Stimulated activated CD4-positive, alpha-beta T cell treated with anti-CD3 and anti-CD28 coated beads, Interleukin-15, amount 100 ng/mL, for 1 hour (primary cell): ENCODE data around the gene MYH15.

Experiments
- DNase-seq, 2 donors: peaks; one replicate each; pipeline ENCODE4 v3.0.0-alpha.2; 2020; ENCODE audit warnings: low read depth in 1 of 2, low spot score in 1 of 2

The MYH15 gene

DNA sequence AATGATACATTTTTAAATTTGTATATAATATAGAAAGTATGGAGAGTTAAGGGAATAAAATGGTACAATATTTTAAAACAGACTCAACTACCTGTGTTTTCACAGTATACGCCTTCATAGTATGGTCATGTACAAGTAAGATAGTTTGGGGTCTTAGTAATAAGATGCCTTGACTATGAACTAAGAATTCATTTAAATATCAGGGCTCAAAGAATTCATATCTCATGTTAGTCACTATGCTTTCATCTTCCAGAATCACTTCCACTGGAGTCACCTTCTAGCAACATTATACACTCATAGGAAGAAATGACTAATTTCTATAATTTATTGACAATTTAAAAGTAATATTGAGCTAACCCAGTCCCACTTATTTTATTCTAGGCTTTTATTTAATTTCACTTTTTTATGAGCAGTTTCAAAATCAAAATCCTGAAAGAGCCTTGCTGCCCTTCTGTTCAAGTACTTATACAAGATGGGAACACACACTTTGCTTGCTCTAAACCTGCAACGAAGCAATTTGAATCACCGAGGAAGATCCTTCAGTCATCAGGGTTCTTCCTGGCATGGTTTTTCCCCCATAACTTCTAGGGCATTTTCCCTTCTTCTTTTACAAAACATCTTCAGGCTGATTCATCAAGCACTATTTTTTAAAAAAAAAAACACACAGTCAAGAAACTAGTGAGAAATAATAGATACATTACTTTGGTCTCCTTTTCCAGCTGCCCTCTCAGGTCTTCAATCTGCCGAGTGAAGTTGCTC is 94.1 kb downstream of the MYH15 start:
- DNase-seq = no peak

DNA sequence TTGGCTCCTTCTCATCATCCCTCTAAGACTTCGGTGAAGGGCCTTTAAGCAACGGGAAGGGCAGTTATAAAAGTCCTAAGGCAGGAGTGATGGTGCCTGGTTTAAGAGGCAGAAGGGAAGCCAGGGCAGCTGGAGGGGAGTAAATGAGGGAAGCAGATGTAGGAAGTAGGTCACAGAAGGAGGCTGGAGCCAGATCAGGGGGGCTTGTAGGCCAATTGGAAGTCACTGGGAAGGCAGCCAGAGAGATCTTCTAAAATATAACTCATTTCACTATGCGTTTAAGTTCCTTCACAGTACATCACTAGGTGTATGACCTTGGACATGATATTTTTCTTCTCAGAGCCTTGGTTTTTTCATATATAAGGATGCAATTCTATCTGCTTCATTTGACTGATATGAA is 94.7 kb downstream of the MYH15 start:
- no peak for DNase-seq

DNA sequence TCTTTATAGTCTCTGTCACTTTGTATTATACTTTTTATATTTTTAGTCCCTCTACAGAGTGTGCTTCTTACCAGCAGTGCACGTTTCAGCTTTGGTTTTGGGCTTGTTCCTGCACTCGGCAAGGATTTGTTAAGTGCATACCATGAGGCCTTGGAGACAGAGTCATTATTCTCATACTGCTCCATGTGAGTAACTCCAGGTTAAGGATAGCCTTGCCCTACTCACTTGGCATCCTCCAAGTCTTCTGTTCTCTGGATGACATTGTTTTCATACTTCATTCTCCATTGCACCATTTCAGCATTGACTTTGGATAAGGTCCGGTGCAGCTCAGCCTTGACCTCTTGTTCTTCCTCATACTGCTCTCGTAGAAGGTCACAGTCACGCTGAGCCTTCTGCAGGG is 96.4 kb downstream of the MYH15 start:
- DNase-seq = no peak

DNA sequence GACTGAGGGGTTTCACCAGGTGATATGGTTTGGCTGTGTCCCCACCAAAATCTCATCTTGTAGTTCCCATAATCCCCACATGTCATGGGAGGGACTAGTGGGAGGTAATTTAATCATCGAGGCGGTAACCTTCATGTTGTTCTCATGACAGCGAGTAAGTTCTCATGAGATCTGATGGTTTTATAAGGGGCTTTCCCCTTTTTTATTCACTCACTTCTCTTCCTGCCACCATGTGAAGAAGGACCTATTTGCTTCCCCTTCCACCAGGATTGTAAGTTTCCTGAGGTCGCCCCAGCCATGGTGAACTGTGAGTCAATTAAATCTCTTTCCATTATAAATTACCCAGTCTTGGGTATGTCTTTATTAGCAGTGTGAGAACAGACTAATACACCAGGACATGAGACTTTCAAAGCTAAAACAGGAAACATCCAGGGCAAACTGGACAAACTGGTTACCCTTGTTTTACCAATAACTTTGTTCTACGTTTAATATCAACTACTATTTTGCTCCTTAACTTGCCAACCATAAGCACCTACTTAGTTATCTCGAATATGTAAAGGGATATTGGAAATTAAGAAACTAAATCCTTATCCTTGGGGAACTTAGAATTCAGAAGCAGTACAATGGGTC is 98.2 kb downstream of the MYH15 start:
- no peak for DNase-seq

DNA sequence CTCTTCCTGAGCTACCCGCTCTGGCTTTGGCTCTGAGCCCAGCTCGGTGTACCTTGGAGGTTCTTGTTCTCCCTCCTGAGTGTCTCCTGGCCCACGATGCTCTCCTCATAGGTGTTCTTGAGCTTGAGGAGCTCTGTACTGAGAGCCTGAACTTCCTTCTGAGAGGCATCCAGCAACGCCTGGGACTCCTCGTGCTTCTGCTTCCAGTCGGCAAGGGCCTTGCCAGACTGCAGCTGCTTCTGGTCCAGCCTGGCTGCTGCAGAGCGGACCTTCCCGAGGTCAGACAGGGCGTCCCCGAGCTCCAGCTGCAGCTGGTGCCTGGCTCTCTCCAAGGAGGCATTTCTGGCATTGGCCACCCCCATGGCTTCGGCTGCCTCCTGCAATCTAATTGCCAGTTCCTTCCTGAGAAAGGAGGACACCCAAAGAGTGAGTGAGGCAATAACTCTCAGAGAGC is 99.8 kb downstream of the MYH15 start:
- DNase-seq = no peak

DNA sequence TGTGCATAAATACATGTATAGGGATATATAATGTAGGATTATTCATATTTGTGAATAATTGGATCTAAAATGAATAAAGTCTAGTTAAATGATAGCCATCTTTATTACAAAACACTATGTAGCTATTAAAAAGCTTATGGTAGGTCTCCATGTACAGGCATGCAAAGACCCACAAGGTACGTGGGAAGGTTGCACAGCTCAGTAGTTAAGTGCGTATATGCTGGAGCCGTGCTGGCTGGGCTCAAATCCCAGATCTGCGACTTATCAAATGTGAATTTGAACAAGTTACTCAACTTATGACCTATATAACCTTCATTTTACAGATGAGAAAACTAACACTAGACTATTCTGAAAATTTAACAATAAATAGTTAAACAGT is 100.6 kb downstream of the MYH15 start:
- DNase-seq = no peak

DNA sequence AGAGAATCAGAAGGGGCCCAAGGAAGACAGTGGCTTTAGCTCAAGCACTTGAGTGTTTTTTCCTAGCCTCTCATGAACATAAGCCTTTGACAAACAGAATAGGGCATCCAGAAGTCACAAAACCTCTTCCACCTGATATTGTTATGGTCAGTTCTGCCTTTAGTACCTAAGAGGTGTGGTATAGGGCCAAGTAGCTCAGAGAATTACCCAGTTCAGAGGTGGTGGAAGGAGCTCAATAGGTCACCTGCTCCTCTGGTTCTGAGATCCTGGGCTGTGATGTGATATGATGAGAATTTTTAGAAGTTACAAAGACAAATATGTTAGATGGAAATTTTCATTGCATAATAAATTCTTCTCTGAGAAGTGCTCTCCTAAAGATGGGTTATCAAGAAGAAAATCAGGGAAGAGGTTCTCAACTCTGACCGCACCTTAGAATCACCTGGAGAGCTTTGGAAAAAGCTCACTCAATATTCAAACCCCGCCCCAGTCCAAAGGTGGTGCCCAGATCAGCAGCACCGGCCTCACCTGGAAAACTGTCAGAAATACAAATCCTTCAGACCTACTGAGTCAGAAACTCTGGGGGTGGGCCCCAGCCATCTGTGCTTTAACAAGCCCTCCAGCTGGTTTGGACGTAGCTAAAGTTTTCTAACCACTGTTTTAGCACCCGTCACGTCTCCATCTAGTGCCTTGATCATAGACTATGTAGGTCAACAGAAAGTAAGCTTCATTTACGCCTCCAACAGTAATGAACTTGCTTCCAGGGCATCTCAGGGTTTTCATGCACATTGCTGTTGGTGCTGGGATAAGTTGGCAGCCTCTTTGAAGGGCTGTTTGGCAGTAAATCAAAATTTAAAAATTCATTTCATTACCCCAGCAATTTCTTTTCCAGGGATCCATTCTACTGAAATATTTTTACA is 101.3 kb downstream of the MYH15 start:
- DNase-seq = no peak

DNA sequence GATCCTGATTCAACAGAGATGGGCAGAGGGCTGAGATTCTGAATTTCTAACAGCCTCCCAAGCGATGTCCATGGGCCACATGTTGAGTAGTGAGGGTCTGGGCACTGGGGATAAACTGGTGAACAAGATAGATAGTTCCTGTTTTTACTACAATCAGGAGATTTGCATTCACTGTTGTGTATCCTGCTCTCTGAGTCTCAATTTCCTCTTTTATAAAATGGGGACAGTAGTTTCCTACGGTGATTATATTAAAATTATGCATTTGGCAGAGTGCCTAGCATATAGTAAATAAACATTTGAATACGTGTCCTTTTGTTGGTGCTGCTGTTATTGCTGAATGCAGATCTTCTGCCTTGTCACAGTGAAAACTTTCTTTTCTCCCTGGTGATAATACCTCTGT is 102.5 kb downstream of the MYH15 start:
- DNase-seq = no peak

DNA sequence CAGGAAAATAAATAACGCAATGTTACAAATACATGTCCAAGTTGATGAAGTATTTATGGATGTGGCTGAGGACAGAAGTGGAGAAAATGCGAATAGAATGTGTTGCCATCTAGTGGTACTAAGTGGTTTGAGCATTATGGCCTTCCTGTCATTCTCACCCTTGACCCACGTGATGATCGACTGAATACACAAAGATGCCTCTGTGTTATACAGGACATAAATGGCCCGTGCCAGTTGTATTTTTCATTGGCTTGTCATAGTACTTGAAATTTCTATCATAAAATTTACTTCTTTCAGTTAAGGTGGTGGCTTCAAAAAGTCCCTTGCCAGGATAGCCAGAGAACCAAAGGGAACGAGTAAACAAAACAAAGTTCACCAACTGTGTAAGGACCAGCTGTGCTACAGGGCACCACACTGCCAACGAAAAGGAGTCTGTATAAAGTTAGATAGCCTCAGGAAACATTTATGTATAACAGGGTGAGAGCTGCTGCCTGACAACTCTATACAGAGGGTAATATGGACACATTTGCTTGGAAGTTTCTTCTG is 103.7 kb downstream of the MYH15 start:
- DNase-seq = no peak

DNA sequence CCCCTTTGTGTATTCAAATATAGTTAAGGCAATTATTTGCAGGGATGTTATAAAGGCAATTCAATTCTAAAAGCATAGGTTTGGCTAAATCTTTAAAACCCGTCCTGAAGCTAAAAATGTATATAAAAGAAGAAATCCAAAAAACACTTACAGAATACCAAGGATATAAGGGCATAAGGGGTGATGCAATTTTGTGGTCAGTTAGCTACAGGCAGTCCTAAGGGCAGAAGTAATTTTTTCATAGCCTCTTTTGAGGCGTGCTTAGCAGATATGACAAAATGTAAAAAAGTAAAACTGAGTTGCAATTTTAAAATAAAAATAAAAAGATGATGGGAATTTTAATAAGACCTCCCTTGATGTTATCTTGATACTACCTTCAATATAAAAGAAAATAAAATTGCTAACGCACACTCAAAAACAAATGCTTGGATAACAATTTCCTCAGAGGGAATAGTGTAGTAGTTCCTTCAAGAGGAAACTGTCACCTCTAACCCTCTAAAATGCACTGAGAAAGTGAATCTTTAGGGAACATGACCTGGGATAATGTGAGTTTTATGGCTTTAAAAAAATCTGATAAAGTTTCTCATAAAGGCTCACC is 104.2 kb downstream of the MYH15 start:
- no peak for DNase-seq

DNA sequence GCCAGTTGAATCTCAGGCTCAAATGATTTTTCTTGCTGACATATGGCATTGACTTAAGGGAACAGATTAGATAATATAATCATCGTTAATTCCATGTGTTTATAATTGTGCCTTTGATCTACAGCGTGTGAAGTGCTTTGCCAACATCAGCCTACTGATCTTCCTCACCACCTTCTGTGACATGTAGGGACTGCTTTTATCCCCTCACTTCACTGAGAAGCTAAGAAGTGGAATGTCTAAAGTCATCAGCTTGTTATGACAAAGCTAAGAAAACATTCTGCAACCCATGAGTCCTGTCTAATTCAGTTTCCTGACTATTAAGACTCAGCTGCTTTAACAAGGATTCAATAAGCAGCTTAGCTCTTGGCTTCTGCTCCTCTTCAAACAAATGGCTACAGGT is 106.0 kb downstream of the MYH15 start:
- DNase-seq = no peak

DNA sequence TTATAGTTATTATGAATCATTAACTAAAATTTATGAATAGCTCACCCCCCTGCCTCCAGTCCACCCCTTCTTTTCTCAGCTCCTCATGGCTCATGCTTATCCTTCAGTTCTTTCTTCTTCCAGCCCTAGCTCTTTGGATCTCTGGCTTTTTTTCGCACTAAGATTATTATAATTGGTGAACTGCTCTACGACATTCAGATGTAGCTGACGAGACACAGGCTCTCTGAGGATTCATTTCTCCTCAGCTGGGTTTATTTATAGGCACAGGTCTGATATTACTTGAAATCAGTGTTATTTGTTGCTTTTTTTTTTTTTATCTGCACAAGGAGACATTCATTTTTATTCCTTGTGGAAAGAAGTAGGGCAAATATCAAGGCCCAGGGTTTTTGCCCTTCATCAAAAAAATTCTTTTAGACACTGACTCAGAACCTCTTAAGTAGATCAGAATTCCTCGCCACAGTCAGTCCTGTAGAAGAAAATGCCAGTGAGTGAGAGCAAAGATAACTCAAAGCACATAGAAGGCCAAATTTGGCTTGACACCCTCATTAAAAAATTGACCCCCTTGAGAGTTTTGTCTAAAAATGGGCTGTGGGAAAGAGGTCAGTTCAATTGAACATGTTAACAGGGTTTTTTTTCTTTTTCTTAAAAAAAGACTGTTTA is 106.6 kb downstream of the MYH15 start:
- no peak for DNase-seq

DNA sequence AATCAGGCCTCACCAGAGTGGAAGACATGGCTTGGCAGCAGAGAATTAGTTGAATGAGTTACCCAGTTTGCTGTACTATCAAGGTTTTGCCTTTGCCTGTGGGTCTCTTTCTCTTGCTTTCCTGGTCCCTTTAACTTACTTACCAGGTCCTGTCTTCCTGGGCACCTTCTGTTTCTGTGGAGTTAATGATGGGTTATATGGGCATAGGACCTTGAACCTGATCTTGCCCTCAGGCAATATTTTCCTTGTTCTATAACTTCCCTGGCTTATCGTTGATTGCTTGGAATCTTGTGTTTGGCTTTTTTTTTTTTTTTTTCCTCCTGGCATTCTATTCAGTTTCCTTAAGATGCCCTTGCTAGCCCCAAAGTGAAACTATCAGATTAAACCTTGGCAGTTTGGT is 107.2 kb downstream of the MYH15 start:
- DNase-seq = no peak

DNA sequence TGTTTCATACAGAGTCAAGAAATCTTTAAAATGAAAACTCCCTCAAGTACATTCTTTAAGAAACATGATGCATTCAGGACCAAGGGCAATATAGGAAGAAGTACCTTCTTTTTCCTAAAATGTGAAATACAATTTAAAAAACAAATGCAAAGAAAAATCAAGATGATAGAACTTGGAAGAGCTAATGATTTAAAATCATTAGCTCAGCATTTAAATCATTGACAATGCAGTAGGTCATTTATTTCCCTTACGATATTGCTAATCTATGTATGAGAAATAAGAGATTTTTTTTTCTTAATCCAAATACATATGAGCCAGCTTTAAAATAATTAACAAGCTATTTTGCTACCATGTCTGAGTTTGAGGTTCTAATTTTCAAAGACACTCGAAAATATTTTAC is 108.6 kb downstream of the MYH15 start:
- no peak for DNase-seq

DNA sequence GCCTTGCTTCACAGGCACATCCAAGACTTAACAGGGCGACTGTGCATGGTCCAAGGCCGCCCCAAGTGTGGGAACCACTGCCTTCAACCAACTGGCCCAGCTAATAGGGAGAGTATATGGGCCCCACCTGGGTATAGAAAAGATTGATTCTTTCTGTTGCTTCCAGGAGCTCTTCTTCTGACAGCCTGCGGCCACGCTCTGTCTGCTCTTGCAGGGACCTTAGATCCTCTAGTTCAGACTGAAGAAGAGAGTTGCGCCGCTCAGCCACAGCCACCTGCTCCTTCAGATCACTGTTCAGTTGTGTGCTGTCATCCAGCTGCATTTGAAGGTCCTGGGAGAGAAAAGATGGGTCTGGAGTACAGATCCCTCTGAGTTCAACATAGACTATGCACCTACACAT is 111.9 kb downstream of the MYH15 start:
- DNase-seq = no peak

DNA sequence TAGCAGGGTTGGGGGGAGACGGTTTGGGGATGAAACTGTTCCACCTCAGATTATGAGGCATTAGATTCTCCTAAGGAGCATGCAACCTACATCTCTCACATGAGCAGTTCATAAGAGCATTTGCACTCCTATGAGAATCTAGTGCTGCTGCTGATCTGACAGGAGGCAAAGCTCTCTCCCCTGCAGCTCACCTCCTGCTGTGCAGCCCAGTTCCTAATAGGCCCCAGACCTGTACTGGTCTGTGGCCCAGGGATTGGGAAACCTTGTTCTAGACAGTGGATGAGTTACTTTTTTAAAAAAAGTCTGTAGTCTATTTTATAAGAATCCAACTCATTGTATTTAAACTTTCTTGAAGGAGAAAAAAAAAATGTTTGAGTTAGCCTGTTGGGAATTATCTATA is 114.1 kb downstream of the MYH15 start:
- no peak for DNase-seq

DNA sequence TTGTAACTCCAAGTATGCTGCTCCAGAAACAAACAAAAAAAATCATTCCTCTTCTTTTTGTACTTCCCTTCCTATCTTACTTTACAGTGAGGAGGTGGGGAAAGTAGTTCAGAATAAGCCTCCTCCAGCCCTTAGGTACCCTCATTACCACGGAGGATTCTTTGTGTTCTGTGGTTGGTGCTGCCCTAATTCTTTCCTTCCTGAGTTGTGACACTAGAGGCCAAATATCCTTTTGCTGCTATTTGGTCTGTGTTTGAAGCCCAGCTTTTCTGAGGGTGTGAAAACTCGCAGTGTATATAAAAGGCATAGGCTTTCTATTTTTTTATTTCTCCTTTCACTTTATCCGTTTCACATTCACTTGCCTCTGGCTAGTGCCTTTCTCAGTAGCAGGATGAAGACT is 115.8 kb downstream of the MYH15 start:
- DNase-seq = no peak

DNA sequence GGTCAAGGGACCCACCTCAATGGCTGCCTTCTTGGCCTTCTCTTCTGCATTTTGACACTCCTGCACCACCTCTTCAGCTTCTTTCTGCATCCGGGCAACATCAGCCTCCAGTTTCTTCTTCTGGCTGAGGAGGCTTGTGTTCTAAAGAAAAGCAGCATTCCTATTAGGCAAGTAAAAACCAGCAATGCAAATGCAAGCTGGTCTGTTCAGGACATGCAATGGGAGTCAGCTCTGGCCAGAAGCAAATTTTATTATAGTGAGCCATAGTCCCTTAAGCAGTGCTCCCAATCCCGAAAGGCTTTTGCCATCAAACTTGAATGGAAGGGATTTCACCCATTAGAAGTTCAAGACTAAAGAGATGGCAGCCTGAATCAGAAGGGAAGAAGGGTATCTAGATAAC is 116.4 kb downstream of the MYH15 start:
- DNase-seq = no peak

DNA sequence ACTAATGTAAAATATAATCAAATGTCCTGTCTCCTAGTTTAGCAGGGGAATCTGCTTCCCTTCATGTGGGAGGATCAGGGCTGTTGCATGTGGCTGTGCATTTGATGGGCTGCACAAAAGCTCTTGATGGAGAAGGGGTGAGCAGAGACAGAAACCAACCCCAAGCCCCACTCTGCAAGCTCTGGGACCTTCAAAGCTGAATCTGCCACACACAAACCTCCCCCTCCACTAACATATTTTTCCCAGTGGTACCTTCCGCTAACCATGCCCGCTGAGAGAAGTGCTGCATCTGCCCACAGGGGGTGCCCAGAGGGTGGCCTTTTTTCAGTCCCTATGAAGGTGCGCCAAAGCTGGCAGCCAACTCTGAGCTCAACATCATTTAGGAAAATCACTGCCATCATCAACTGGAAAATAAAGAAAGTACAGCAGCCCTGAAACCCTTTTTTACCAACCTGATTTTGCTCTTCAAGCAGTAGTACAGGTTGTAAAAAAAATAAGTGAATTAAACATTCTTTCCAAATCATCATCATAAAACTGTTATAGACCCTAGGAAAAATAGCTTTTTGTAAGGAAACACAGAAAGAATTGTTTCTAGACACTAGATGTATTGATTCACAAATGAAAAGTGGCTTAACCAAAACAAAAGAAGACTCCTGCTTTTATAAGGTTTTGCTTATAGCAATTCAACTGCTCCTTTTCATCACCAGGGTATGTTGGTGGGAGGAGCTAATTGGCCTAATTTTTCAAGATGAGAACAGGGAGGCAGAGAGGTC is 117.1 kb downstream of the MYH15 start:
- DNase-seq = no peak
